Testis (tissue), 2 donors: ENCODE data around the gene PTPRG.

Source experiments
- POLR2A ChIP-seq: fragments of 450-650 bp; IDR thresholded peaks from one replicate; pipeline ENCODE4 v1.6.1; 2017; ENCODE audit warnings: antibody characterized with exemption, mild to moderate bottlenecking, moderate library complexity
- TF ChIP-seq, protein P1 (sequence below), 3 experiments: fragments of 450-650 bp in 2 of 3; fragments of 200-600 bp in 1 of 3; sonication (generic) in 1 of 3; IDR thresholded peaks; one replicate each; pipeline ENCODE4 v1.5.1; 2016 to 2019; ENCODE audit warnings: antibody characterized with exemption in 3 of 3, mild to moderate bottlenecking in 2 of 3, moderate library complexity in 1 of 3

DNA sequence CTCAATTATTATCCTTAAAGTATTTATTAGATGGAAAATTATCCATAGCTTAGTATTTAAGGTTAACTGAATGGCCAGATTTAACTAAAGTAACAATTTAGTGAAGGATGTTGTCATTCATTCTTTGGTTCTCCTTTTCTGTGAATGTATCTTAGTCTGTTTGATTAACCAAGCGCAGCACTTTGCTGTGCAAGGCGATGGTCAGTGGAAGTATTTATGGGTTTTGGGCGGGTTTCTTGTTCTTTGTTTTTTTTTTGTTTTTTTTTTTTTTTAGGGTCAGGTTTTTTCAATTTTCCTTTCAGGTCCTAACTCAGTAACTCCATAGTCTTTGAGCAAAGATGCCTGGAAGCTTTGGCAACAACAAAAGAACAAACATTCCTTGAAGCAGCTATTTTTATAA, 328.8 kb downstream of the PTPRG start:
- TF ChIP-seq, protein P1, sequence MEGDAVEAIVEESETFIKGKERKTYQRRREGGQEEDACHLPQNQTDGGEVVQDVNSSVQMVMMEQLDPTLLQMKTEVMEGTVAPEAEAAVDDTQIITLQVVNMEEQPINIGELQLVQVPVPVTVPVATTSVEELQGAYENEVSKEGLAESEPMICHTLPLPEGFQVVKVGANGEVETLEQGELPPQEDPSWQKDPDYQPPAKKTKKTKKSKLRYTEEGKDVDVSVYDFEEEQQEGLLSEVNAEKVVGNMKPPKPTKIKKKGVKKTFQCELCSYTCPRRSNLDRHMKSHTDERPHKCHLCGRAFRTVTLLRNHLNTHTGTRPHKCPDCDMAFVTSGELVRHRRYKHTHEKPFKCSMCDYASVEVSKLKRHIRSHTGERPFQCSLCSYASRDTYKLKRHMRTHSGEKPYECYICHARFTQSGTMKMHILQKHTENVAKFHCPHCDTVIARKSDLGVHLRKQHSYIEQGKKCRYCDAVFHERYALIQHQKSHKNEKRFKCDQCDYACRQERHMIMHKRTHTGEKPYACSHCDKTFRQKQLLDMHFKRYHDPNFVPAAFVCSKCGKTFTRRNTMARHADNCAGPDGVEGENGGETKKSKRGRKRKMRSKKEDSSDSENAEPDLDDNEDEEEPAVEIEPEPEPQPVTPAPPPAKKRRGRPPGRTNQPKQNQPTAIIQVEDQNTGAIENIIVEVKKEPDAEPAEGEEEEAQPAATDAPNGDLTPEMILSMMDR (IDR thresholded peaks at IDR 0.05): no peak
- TF ChIP-seq POLR2A: no peak
